CD4-positive, alpha-beta T cell treated with Interleukin-2 at 100 ng/mL for 4 hours (primary cell): ENCODE results near the gene RIMS4.

Source experiments
- DNase-seq: peaks from one replicate; pipeline ENCODE4 v3.0.0-alpha.2; 2020; ENCODE audit warnings: low spot score

Gene RIMS4

GRCh38 chr20:44742304-44743079, 67.9 kb downstream of the RIMS4 start:
- no peak for DNase-seq

GRCh38 chr20:44739942-44740341, 70.4 kb downstream of the RIMS4 start:
- no peak for DNase-seq

GRCh38 chr20:44738813-44739477, 71.4 kb downstream of the RIMS4 start:
- peak; percentile 46 for DNase-seq

- DNase-seq = no peak
These were observed 73.2 kb downstream of the RIMS4 start for GRCh38 chr20:44737116-44737515.

GRCh38 chr20:44736170-44737021, 74.0 kb downstream of the RIMS4 start:
- peak; percentile 41 for DNase-seq

- no peak for DNase-seq
These were observed 74.6 kb downstream of the RIMS4 start for GRCh38 chr20:44735816-44736169.

GRCh38 chr20:44734938-44735337, 75.4 kb downstream of the RIMS4 start:
- no peak for DNase-seq

- peak; percentile 49 for DNase-seq
These were observed 76.8 kb downstream of the RIMS4 start for GRCh38 chr20:44733341-44734069.

GRCh38 chr20:44732327-44732726, 78.0 kb downstream of the RIMS4 start:
- no peak for DNase-seq

- DNase-seq = no peak
These were observed 78.7 kb downstream of the RIMS4 start for GRCh38 chr20:44731657-44732056.

- DNase-seq = no peak
These were observed 79.9 kb downstream of the RIMS4 start for GRCh38 chr20:44730441-44730840.

GRCh38 chr20:44728801-44729443, 81.4 kb downstream of the RIMS4 start:
- DNase-seq = no peak

- DNase-seq = no peak
These were observed 82.7 kb downstream of the RIMS4 start for GRCh38 chr20:44727651-44728050.

GRCh38 chr20:44727039-44727438, 83.3 kb downstream of the RIMS4 start:
- DNase-seq = no peak

- DNase-seq = no peak
These were observed 84.5 kb downstream of the RIMS4 start for GRCh38 chr20:44725837-44726236.

- DNase-seq = no peak
These were observed 85.8 kb downstream of the RIMS4 start for GRCh38 chr20:44724423-44725091.

- DNase-seq = no peak
These were observed 86.5 kb downstream of the RIMS4 start for GRCh38 chr20:44723798-44724362.

- DNase-seq = no peak
These were observed 87.0 kb downstream of the RIMS4 start for GRCh38 chr20:44723391-44723790.

GRCh38 chr20:44722990-44723389, 87.4 kb downstream of the RIMS4 start:
- DNase-seq = no peak

- DNase-seq = no peak
These were observed 88.6 kb downstream of the RIMS4 start for GRCh38 chr20:44721785-44722054.
